H1 (cell line): ENCODE data around the gene DOCK9. TPM values are rescaled to one million over a fixed set of nuclear protein-coding genes. Genes with fewer than 3 reads are reported as not detected.

Experiments
- CTCF ChIA-PET: fragments of 300-600 bp; sonication (Branson Sonifier 250); formaldehyde crosslinking; loops from one replicate; lab custom pipeline; 2021; ENCODE audit not compliant: partially characterized antibody; lab: Charles Lee
- POLR2A ChIA-PET: fragments of 300-600 bp; sonication (Branson Sonifier 250); formaldehyde crosslinking; loops from one replicate; lab custom pipeline; 2021; ENCODE audit warnings: inconsistent platforms; ENCODE audit not compliant: partially characterized antibody; lab: Charles Lee
- DNase-seq, 2 experiments: peaks; one replicate each; pipeline versions ENCODE4 v3.0.0 to v3.0.0-alpha.2; 2010 to 2022; ENCODE audit warnings: low spot score in 2 of 2, low read depth in 1 of 2, mixed read lengths in 1 of 2
- FAIRE-seq: peaks from 2 replicates; lab custom pipeline; 2011; peaks lifted over from hg19 to GRCh38; lab: Jason Lieb, UNC
- H2AFZ ChIP-seq: 2 replicates; pipeline ENCODE4 v1.8.1; 2012; ENCODE audit warnings: low read length, inconsistent platforms
- H2AK5ac ChIP-seq: 2 replicates; pipeline ENCODE4 v1.6.1; 2013; ENCODE audit warnings: low read depth, low read length
- H2BK120ac ChIP-seq: replicated peaks from 2 replicates; pipeline ENCODE3; 2013; ENCODE audit warnings: low read depth, low read length, inconsistent platforms
- H2BK12ac ChIP-seq: 2 replicates; pipeline ENCODE4 v1.6.1; 2013; ENCODE audit warnings: low read depth, low read length
- H2BK15ac ChIP-seq: 2 replicates; pipeline ENCODE4 v1.6.1; 2013; ENCODE audit warnings: low read length
- H2BK20ac ChIP-seq: 2 replicates; pipeline ENCODE4 v1.6.1; 2013; ENCODE audit warnings: low read length
- H2BK5ac ChIP-seq: 2 replicates; pipeline ENCODE4 v1.6.1; 2013; ENCODE audit warnings: low read depth, low read length
- H3K14ac ChIP-seq: 2 replicates; pipeline ENCODE4 v1.6.1; 2013; ENCODE audit warnings: inconsistent platforms; ENCODE audit not compliant: insufficient read length
- H3K18ac ChIP-seq: 2 replicates; pipeline ENCODE4 v1.6.1; 2013; ENCODE audit warnings: low read length; ENCODE audit errors: extremely low read depth
- H3K23ac ChIP-seq: 2 replicates; pipeline ENCODE4 v1.6.1; 2013; ENCODE audit warnings: inconsistent platforms; ENCODE audit not compliant: insufficient read length
- H3K23me2 ChIP-seq: 2 replicates; pipeline ENCODE4 v1.6.1; 2013; ENCODE audit warnings: low read depth, low read length
- H3K27ac ChIP-seq: 2 replicates; pipeline ENCODE4 v1.6.1; 2011; ENCODE audit warnings: low read depth, low read length, inconsistent platforms
- H3K27me3 ChIP-seq, 4 experiments: replicated peaks in 1 of 4; 1 replicate in 1 of 4; 2 replicates in 3 of 4; pipeline versions ENCODE4 v1.6.1 to v1.8.1; 2011 to 2013; ENCODE audit warnings: low read length in 3 of 4, mild to moderate bottlenecking in 3 of 4, inconsistent platforms in 2 of 4, mixed read lengths in 2 of 4, moderate library complexity in 1 of 4; ENCODE audit not compliant: control insufficient read depth in 3 of 4, insufficient read depth in 3 of 4; ENCODE audit errors: extremely low read depth in 1 of 4
- H3K36me3 ChIP-seq, 4 experiments: 2 replicates each; pipeline versions ENCODE4 v1.6.1 to v1.8.1; 2011 to 2013; ENCODE audit warnings: mild to moderate bottlenecking in 4 of 4, low read length in 3 of 4, moderate library complexity in 2 of 4, control low read depth in 1 of 4, inconsistent platforms in 1 of 4; ENCODE audit not compliant: insufficient read depth in 4 of 4, control insufficient read depth in 2 of 4
- H3K4ac ChIP-seq: replicated peaks from 2 replicates; pipeline ENCODE3; 2013; ENCODE audit warnings: low read length, low read depth, mixed read lengths, inconsistent platforms; ENCODE audit not compliant: insufficient read length
- H3K4me1 ChIP-seq, 4 experiments: replicated peaks in 1 of 4; 1 replicate in 1 of 4; 2 replicates in 3 of 4; pipeline versions ENCODE4 v1.6.1 to v1.8.1; 2011 to 2013; ENCODE audit warnings: low read length in 3 of 4, inconsistent platforms in 2 of 4, mixed read lengths in 1 of 4; ENCODE audit not compliant: insufficient read depth in 4 of 4, control insufficient read depth in 3 of 4
- H3K4me2 ChIP-seq, 2 experiments: 2 replicates each; pipeline versions ENCODE4 v1.6.1 to v1.8.1; 2011 to 2013; ENCODE audit warnings: low read depth in 2 of 2, low read length in 2 of 2, control low read depth in 1 of 2, inconsistent platforms in 1 of 2, mild to moderate bottlenecking in 1 of 2; ENCODE audit not compliant: insufficient read depth in 1 of 2
- H3K4me3 ChIP-seq, 4 experiments: fragments of 200-600, 300-600 bp in 1 of 4; sonication (generic), shearing (Covaris generic), sonication (Bioruptor Twin) in 1 of 4; 2 replicates each; pipeline versions ENCODE4 v1.5.1 to v1.8.1; 2011 to 2016; ENCODE audit warnings: low read length in 4 of 4, low read depth in 3 of 4, control low read depth in 2 of 4, inconsistent platforms in 2 of 4, mild to moderate bottlenecking in 2 of 4, mixed read lengths in 1 of 4, moderate library complexity in 1 of 4; ENCODE audit not compliant: insufficient read depth in 2 of 4; ENCODE audit errors: extremely low read depth in 1 of 4
- H3K56ac ChIP-seq: replicated peaks from 2 replicates; pipeline ENCODE3; 2013; ENCODE audit warnings: low read depth, mild to moderate bottlenecking, mixed read lengths, low read length, inconsistent platforms; ENCODE audit not compliant: insufficient read length
- H3K79me1 ChIP-seq: 2 replicates; pipeline ENCODE4 v1.6.1; 2013; ENCODE audit warnings: low read depth, low read length, control low read depth
- H3K79me2 ChIP-seq, 2 experiments: 2 replicates each; pipeline versions ENCODE4 v1.6.1 to v1.8.1; 2012 to 2013; ENCODE audit warnings: low read length in 2 of 2, mild to moderate bottlenecking in 2 of 2, inconsistent platforms in 1 of 2; ENCODE audit not compliant: insufficient read depth in 2 of 2, control insufficient read depth in 1 of 2
- H3K9ac ChIP-seq, 4 experiments: replicated peaks in 1 of 4; 1 replicate in 1 of 4; 2 replicates in 3 of 4; pipeline versions ENCODE4 v1.6.1 to v1.8.1; 2011 to 2013; ENCODE audit warnings: low read depth in 3 of 4, low read length in 3 of 4, control low read depth in 2 of 4, mild to moderate bottlenecking in 2 of 4, moderate library complexity in 2 of 4, inconsistent platforms in 1 of 4; ENCODE audit errors: extremely low read depth in 1 of 4
- H3K9me3 ChIP-seq, 2 experiments: 2 replicates each; pipeline versions ENCODE4 v1.6.1 to v1.8.1; 2012 to 2013; ENCODE audit warnings: mild to moderate bottlenecking in 2 of 2, moderate library complexity in 2 of 2, control low read depth in 1 of 2, inconsistent platforms in 1 of 2, low read depth in 1 of 2, low read length in 1 of 2, mixed read lengths in 1 of 2; ENCODE audit not compliant: insufficient read depth in 2 of 2
- H4K20me1 ChIP-seq, 2 experiments: replicated peaks in 1 of 2; 2 replicates each; pipeline versions ENCODE3 to v1.8.1; 2011 to 2013; ENCODE audit warnings: inconsistent platforms in 2 of 2, low read length in 2 of 2, mild to moderate bottlenecking in 1 of 2; ENCODE audit not compliant: insufficient read depth in 2 of 2, control insufficient read depth in 1 of 2
- H4K5ac ChIP-seq: 2 replicates; pipeline ENCODE4 v1.6.1; 2013; ENCODE audit warnings: low read length, low read depth, mixed read lengths, inconsistent platforms; ENCODE audit not compliant: insufficient read length
- H4K8ac ChIP-seq: 2 replicates; pipeline ENCODE4 v1.8.0; 2013; ENCODE audit warnings: mild to moderate bottlenecking, moderate library complexity, low read length, inconsistent platforms; ENCODE audit not compliant: insufficient read depth; ENCODE audit errors: extremely low read depth
- H4K91ac ChIP-seq: replicated peaks from 2 replicates; pipeline ENCODE3; 2013; ENCODE audit warnings: low read length, mixed read lengths, inconsistent platforms; ENCODE audit not compliant: insufficient read length
- ATF2 ChIP-seq: IDR thresholded peaks from 2 replicates; pipeline ENCODE4 v1.6.1; 2012; ENCODE audit warnings: low read length, inconsistent platforms
- BRCA1 ChIP-seq: IDR thresholded peaks from 2 replicates; pipeline ENCODE4 v1.6.1; 2012; ENCODE audit warnings: low read depth, low read length, improper control_type of control experiment
- CBX8 ChIP-seq: fragments of 300-800, 300-1000 bp; sonication (generic); IDR thresholded peaks from 2 replicates; pipeline ENCODE4 v1.7.1; 2016; ENCODE audit warnings: low read depth, low read length, borderline replicate concordance
- CHD1 ChIP-seq: IDR thresholded peaks from 2 replicates; pipeline ENCODE4 v1.6.1; 2012; ENCODE audit warnings: low read depth, low read length, improper control_type of control experiment
- CHD2 ChIP-seq: IDR thresholded peaks from 2 replicates; pipeline ENCODE4 v1.6.1; 2012; ENCODE audit warnings: low read length, improper control_type of control experiment
- CTBP2 ChIP-seq: IDR thresholded peaks from 2 replicates; pipeline ENCODE4 v1.7.0; 2011; ENCODE audit warnings: borderline replicate concordance, mild to moderate bottlenecking, moderate library complexity, mixed read lengths, low read length; ENCODE audit not compliant: insufficient read depth, insufficient read length
- GTF2F1 ChIP-seq: IDR thresholded peaks from 2 replicates; pipeline ENCODE4 v1.6.1; 2012; ENCODE audit warnings: low read depth, low read length, improper control_type of control experiment, borderline replicate concordance
- RAD21 ChIP-seq, 2 experiments: IDR thresholded peaks in 1 of 2; conservative IDR thresholded peaks in 1 of 2; 2 replicates each; pipeline ENCODE4 v1.6.1; 2011; ENCODE audit warnings: low read depth in 2 of 2, low read length in 2 of 2, improper control_type of control experiment in 1 of 2, inconsistent platforms in 1 of 2, mild to moderate bottlenecking in 1 of 2, moderate library complexity in 1 of 2
- RBBP5 ChIP-seq: IDR thresholded peaks from 2 replicates; pipeline ENCODE4 v1.7.1; 2012; ENCODE audit warnings: low read depth, mild to moderate bottlenecking, inconsistent platforms, low read length, moderate library complexity, borderline replicate concordance
- SP2 ChIP-seq: IDR thresholded peaks from 2 replicates; pipeline ENCODE4 v1.6.1; 2012; ENCODE audit warnings: mild to moderate bottlenecking, low read length, inconsistent platforms
- TCF12 ChIP-seq: IDR thresholded peaks from 2 replicates; pipeline ENCODE4 v1.6.1; 2011; ENCODE audit warnings: low read depth, mild to moderate bottlenecking, low read length
- TEAD4 ChIP-seq: IDR thresholded peaks from 2 replicates; pipeline ENCODE4 v1.6.1; 2012; ENCODE audit warnings: low read depth, low read length, inconsistent platforms, mixed read lengths
- WGBS, 2 experiments: shearing (Covaris generic) in 1 of 2; methylation state at CpG; one replicate each; pipeline versions ENCODE4 v1.1.6 to v1.1.7; 2013 to 2015; ENCODE audit warnings: low lambda C conversion rate in 2 of 2, mixed read lengths in 2 of 2, inconsistent platforms in 1 of 2, low coverage in 1 of 2, missing lambda C conversion rate in 1 of 2; ENCODE audit not compliant: insufficient replicate concordance in 2 of 2, insufficient coverage in 1 of 2, insufficient read length in 1 of 2; ENCODE audit errors: extremely low coverage in 1 of 2, missing lambda C conversion rate in 1 of 2; 5-methylcytosine and 5-hydroxymethylcytosine counted together
- polyA plus RNA-seq, 7 experiments: library from polyadenylated mRNA; depleted of rRNA in 3 of 7; stranded (reverse) in 5 of 7; unstranded in 2 of 7; fragments of >200 nt in 5 of 7; fragments of 200-250 nt in 2 of 7; gene quantifications; 1 replicate in 5 of 7; 2 replicates in 1 of 7; 4 replicates in 1 of 7; pipeline versions ENCODE4 v1.2.1 to v1.2.3, GENCODE V29; 2011 to 2013; ENCODE audit warnings: missing spikeins in 2 of 7, mixed read lengths in 2 of 7
- total RNA-seq: library from RNA; stranded (reverse); fragmentation: NEBNext Ultra II Directional; extraction: Animal tissue kit (Norgen Biotek cat#: 25700); gene quantifications from 2 replicates; pipeline ENCODE4 v1.2.1, GENCODE V29; 2021

DOCK9 gene
- total and polyA plus RNA-seq, 2 of the 8 experiments (the other 6 are each of a cell fraction or from before 2014, with no cell fraction given): 21.6 to 31.5 TPM

GRCh38 chr13:98975822-98976261 is 2.0 kb downstream of the DOCK9 start:
- Histone ChIP-seq H2AFZ (no peak overlapping the region), H3K4me2 (no peak overlapping the region), H4K91ac (no peak overlapping the region), H3K4me1 (peaks cover 6 to 20% (median 10%) of the 10 kb centered on the region in 4 experiments), H3K79me2 (no peaks in the 10 kb centered on the region), H3K4me3 (no peak overlapping the region), H4K5ac (no peak overlapping the region), H3K56ac (no peak overlapping the region), H2AK5ac (no peak overlapping the region), H3K36me3 (no peaks in the 10 kb centered on the region), H4K20me1 (no peaks in the 10 kb centered on the region), H3K27ac (no peak overlapping the region), H3K27me3 (no peaks in the 10 kb centered on the region), H2BK5ac (peak overlapping the region; percentile 46; the same call in 1 of the 2 replicates), H3K14ac (no peak overlapping the region), H3K18ac (no peak overlapping the region), H3K9me3 (no peaks in the 10 kb centered on the region), H3K4ac (no peak overlapping the region), H2BK15ac (no peak overlapping the region), H2BK120ac (no peak overlapping the region), H4K8ac (no peak overlapping the region), H2BK12ac (peak overlapping the region; percentile 81; the same call in 1 of the 2 replicates), H3K79me1 (no peaks in the 10 kb centered on the region), H2BK20ac (no peak overlapping the region), H3K9ac (no peak overlapping the region; a peak in 1 of 7 replicates), H3K23ac (no peak overlapping the region), H3K23me2 (no peaks in the 10 kb centered on the region; the same call in 1 of the 2 replicates)
- ChIA-PET POLR2A (interaction anchor here (0.9 to 1.5 kb wide), 3 partner anchors 18 to 37 kb away, joined by 3 to 4 read pairs (median 3); no protein-coding TSS in a partner anchor), CTCF (interaction anchor here (0.5 to 1.5 kb wide), 6 partner anchors 9 to 949 kb away, joined by 3 to 4 read pairs (median 3); no protein-coding TSS in a partner anchor)
- FAIRE-seq (no peak), DNase-seq (no peak)
- WGBS, 2 experiments: 76% methylated on average over 5 of the region's 5 CpGs; no CpG with 5 or more reads in 1 of the 2 experiments
- TF ChIP-seq BRCA1 (no peak), ATF2 (no peak), SP2 (no peak), CTBP2 (no peak), RBBP5 (no peak), TEAD4 (no peak), TCF12 (no peak), CHD2 (no peak), CBX8 (no peak), CHD1 (no peak), GTF2F1 (no peak), RAD21 (IDR thresholded peaks at IDR 0.05 in 1 of 2, conservative IDR thresholded peaks at IDR 0.05 in 1 of 2; ENCODE audit: low read depth in 2 of 2, low read length in 2 of 2) (no peak)
